Measurements from ENCODE around the gene RNF220.

Gene RNF220

GRCh38 chr1:44453798-44454349 lies 48.8 kb downstream of the RNF220 start:
- TF ChIP-seq, protein P1, sequence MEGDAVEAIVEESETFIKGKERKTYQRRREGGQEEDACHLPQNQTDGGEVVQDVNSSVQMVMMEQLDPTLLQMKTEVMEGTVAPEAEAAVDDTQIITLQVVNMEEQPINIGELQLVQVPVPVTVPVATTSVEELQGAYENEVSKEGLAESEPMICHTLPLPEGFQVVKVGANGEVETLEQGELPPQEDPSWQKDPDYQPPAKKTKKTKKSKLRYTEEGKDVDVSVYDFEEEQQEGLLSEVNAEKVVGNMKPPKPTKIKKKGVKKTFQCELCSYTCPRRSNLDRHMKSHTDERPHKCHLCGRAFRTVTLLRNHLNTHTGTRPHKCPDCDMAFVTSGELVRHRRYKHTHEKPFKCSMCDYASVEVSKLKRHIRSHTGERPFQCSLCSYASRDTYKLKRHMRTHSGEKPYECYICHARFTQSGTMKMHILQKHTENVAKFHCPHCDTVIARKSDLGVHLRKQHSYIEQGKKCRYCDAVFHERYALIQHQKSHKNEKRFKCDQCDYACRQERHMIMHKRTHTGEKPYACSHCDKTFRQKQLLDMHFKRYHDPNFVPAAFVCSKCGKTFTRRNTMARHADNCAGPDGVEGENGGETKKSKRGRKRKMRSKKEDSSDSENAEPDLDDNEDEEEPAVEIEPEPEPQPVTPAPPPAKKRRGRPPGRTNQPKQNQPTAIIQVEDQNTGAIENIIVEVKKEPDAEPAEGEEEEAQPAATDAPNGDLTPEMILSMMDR (IDR thresholded peaks at IDR 0.05; ENCODE audit: low read depth, low read length) = no peak
- DNase-seq (ENCODE audit: low read depth in 2 of 2) = no peak
- H3K4me3 ChIP-seq (replicated peaks in 1 of 2; ENCODE audit: low read depth in 2 of 2, low read length in 2 of 2) = no peak overlapping the region

GRCh38 chr1:44454704-44455103 lies 49.6 kb downstream of the RNF220 start:
- H3K4me3 ChIP-seq (replicated peaks in 1 of 2; ENCODE audit: low read depth in 2 of 2, low read length in 2 of 2) = no peak overlapping the region
- TF ChIP-seq, protein P1 (IDR thresholded peaks at IDR 0.05; ENCODE audit: low read depth, low read length) = no peak
- DNase-seq (ENCODE audit: low read depth in 2 of 2) = no peak

- TF ChIP-seq, protein P1 (IDR thresholded peaks at IDR 0.05; ENCODE audit: low read depth, low read length) = no peak
- no peak for DNase-seq (ENCODE audit: low read depth in 2 of 2)
- no peak overlapping the region for H3K4me3 ChIP-seq (replicated peaks in 1 of 2; ENCODE audit: low read depth in 2 of 2, low read length in 2 of 2)
These were observed 55.2 kb downstream of the RNF220 start for GRCh38 chr1:44460107-44460882.

GRCh38 chr1:44464361-44464760 lies 59.3 kb downstream of the RNF220 start:
- TF ChIP-seq, protein P1 (IDR thresholded peaks at IDR 0.05; ENCODE audit: low read depth, low read length) = no peak
- no peak overlapping the region for H3K4me3 ChIP-seq (replicated peaks in 1 of 2; ENCODE audit: low read depth in 2 of 2, low read length in 2 of 2)
- DNase-seq (ENCODE audit: low read depth in 2 of 2) = peak in 1 of 2 donors; percentile 24

GRCh38 chr1:44467566-44467965 lies 62.5 kb downstream of the RNF220 start:
- H3K4me3 ChIP-seq (replicated peaks in 1 of 2; ENCODE audit: low read depth in 2 of 2, low read length in 2 of 2) = no peak overlapping the region
- TF ChIP-seq, protein P1 (IDR thresholded peaks at IDR 0.05; ENCODE audit: low read depth, low read length) = no peak
- no peak for DNase-seq (ENCODE audit: low read depth in 2 of 2)

DNA sequence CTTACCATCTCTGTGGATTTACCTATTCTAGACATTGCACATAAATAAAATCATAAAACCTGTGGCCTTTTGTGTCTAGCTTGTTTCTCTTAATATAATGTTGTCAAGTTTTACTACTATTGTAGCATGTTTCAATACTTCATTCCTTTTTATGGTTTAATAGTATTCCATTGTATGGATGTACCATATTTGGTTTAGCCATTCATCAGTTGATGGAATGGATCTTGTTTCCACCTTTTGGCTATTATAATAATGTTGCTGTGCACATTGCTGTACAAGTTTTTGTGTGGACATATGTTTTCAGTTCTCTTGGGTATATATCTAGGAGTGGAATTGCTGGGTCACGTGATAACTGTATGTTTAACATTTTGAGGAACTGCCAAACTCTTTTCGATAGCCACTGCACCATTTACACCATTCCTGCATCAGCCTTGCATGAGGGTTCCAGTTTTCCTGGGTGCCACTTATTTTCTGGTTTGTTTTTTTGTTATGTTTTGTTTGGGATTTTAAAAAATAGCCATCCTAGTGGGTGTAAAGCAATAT lies 66.9 kb downstream of the RNF220 start:
- TF ChIP-seq, protein P1 (IDR thresholded peaks at IDR 0.05; ENCODE audit: low read depth, low read length) = no peak
- no peak for DNase-seq (ENCODE audit: low read depth in 2 of 2)

More for the DNA sequence above, 66.9 kb downstream of the RNF220 start:
- no peak overlapping the region for H3K4me3 ChIP-seq (replicated peaks in 1 of 2; ENCODE audit: low read depth in 2 of 2, low read length in 2 of 2)

Measured in cardiac fibroblast (primary cell).